Bone marrow (tissue), 2 donors: ENCODE results near the gene MICOS13.

Experiments used
- DNase-seq, 2 donors: peaks; one replicate each; lab custom pipeline; 2025; lab: John Stamatoyannopoulos, UW

The MICOS13 gene

DNA sequence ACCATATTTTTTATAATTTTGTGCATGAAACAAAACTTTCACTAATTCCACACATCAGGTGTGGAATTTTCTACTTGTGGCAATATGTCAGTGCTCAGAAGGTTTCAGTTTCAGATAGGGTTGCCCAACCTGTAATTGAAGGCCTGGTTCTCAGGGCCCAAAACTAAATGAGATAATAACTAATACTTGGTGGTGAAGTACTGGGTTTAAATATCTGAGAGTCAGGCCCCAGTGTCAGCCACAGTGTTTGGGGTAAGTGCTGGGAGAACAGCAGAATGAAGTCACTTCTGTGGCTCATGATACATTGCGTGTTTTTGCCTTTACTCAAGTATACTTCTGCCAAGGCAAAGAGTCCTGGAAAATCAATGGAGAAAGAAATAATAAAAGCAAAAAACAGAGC is 51.9 kb downstream of the MICOS13 start:
- no peak for DNase-seq
